ENCODE data around the gene QRSL1.

DNA sequence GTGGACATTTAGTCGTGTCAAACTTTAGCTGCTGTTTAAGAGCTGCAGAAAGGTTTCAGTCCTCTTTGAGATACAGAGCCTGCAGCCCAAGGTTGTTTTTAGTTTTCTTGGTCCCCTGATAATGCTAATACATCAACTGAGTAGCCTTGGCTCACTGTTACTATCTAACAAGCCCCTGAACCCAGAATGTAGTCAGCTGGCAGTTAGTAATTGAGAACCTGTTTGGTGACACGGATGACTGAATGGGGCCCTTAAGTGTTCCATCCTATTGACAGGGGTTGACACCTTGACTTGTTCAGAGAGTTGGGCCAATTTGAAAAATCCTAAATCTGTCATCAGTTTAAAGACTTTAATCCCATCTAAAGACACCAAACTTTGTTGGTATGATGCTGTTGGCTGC, 2.9 kb upstream of the QRSL1 start:
- TF ChIP-seq, protein P1, sequence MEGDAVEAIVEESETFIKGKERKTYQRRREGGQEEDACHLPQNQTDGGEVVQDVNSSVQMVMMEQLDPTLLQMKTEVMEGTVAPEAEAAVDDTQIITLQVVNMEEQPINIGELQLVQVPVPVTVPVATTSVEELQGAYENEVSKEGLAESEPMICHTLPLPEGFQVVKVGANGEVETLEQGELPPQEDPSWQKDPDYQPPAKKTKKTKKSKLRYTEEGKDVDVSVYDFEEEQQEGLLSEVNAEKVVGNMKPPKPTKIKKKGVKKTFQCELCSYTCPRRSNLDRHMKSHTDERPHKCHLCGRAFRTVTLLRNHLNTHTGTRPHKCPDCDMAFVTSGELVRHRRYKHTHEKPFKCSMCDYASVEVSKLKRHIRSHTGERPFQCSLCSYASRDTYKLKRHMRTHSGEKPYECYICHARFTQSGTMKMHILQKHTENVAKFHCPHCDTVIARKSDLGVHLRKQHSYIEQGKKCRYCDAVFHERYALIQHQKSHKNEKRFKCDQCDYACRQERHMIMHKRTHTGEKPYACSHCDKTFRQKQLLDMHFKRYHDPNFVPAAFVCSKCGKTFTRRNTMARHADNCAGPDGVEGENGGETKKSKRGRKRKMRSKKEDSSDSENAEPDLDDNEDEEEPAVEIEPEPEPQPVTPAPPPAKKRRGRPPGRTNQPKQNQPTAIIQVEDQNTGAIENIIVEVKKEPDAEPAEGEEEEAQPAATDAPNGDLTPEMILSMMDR (IDR thresholded peaks at IDR 0.05 in 4 of 5, conservative IDR thresholded peaks at IDR 0.05 in 1 of 5), result no peak
- TF ChIP-seq POLR2A (IDR thresholded peaks at IDR 0.05), result no peak
